AG10803 (cell line): Measurements from ENCODE around the gene EIF5B.

Source experiments
- DNase-seq: peaks from one replicate; pipeline ENCODE4 v3.0.0; 2010; ENCODE audit warnings: low read depth
- H3K4me3 ChIP-seq: 2 replicates; pipeline ENCODE4 v1.5.1; 2011; ENCODE audit warnings: mild to moderate bottlenecking, low read length, control low read depth
- CTCF ChIP-seq: conservative IDR thresholded peaks from 2 replicates; pipeline ENCODE4 v1.5.1; 2011; ENCODE audit warnings: mild to moderate bottlenecking, low read length, control low read depth, inconsistent platforms

EIF5B gene

GRCh38 chr2:99444222-99444621, 107.0 kb downstream of the EIF5B start:
- H3K4me3 ChIP-seq = no peak overlapping the region
- DNase-seq = no peak
- TF ChIP-seq CTCF = no peak

GRCh38 chr2:99445065-99445464, 107.9 kb downstream of the EIF5B start:
- no peak overlapping the region for H3K4me3 ChIP-seq
- DNase-seq = no peak
- TF ChIP-seq CTCF = no peak

GRCh38 chr2:99448556-99448955, 111.4 kb downstream of the EIF5B start:
- TF ChIP-seq CTCF = no peak
- H3K4me3 ChIP-seq = no peak overlapping the region
- peak; percentile 60 for DNase-seq

- no peak for TF ChIP-seq CTCF
- no peak for DNase-seq
- no peak overlapping the region for H3K4me3 ChIP-seq
Measured at GRCh38 chr2:99450199-99450598, 113.0 kb downstream of the EIF5B start.
